Fibroblast of lung (primary cell): ENCODE results near the gene PSMD13. TPM values are rescaled to one million over a fixed set of nuclear protein-coding genes. Genes with fewer than 3 reads are reported as not detected.

ENCODE experiments used
- DNase-seq, 2 donors: peaks; one replicate each; pipeline versions ENCODE4 v3.0.0 to v3.0.0-alpha.2; 2010; ENCODE audit warnings: low read depth in 2 of 2
- H2AFZ ChIP-seq: 2 replicates; pipeline ENCODE4 v1.5.1; 2012; ENCODE audit warnings: low read length, control low read depth, inconsistent platforms
- H3K27ac ChIP-seq: 2 replicates; pipeline ENCODE4 v1.5.1; 2011; ENCODE audit warnings: low read length, control low read depth; ENCODE audit not compliant: insufficient read depth
- H3K27me3 ChIP-seq: 2 replicates; pipeline ENCODE4 v1.5.1; 2011; ENCODE audit warnings: mild to moderate bottlenecking, low read length; ENCODE audit not compliant: control insufficient read depth, insufficient read depth
- H3K36me3 ChIP-seq: 2 replicates; pipeline ENCODE4 v1.5.1; 2011; ENCODE audit warnings: low read length; ENCODE audit not compliant: control insufficient read depth, insufficient read depth
- H3K4me1 ChIP-seq: 2 replicates; pipeline ENCODE4 v1.5.1; 2011; ENCODE audit warnings: low read length; ENCODE audit not compliant: control insufficient read depth, insufficient read depth; ENCODE audit errors: extremely low read depth
- H3K4me2 ChIP-seq: 2 replicates; pipeline ENCODE4 v1.5.1; 2011; ENCODE audit warnings: low read length, control low read depth; ENCODE audit not compliant: insufficient read depth; ENCODE audit errors: extremely low read depth
- H3K4me3 ChIP-seq, 4 experiments: fragments of 200-600 bp in 1 of 4; sonication (generic) in 1 of 4; replicated peaks in 1 of 4; 2 replicates each; pipeline ENCODE4 v1.5.1; 2011 to 2016; ENCODE audit warnings: low read length in 4 of 4, low read depth in 3 of 4, mild to moderate bottlenecking in 3 of 4, control low read depth in 2 of 4, inconsistent platforms in 1 of 4, mixed read lengths in 1 of 4; ENCODE audit not compliant: insufficient read depth in 1 of 4; ENCODE audit errors: control extremely low read depth in 1 of 4
- H3K79me2 ChIP-seq: 2 replicates; pipeline ENCODE4 v1.5.1; 2012; ENCODE audit warnings: mild to moderate bottlenecking, low read length, inconsistent platforms; ENCODE audit not compliant: control insufficient read depth, insufficient read depth
- H3K9ac ChIP-seq: 2 replicates; pipeline ENCODE4 v1.5.1; 2011; ENCODE audit warnings: mild to moderate bottlenecking, low read length, control low read depth; ENCODE audit not compliant: insufficient read depth
- H3K9me3 ChIP-seq: 2 replicates; pipeline ENCODE4 v1.5.1; 2012; ENCODE audit warnings: low read depth, low read length; ENCODE audit not compliant: control insufficient read depth, insufficient read depth
- H4K20me1 ChIP-seq: 2 replicates; pipeline ENCODE4 v1.5.1; 2011; ENCODE audit warnings: low read length; ENCODE audit not compliant: control insufficient read depth, insufficient read depth; ENCODE audit errors: extremely low read depth
- CTCF ChIP-seq, 2 donors: IDR thresholded peaks in 1 of 2; conservative IDR thresholded peaks in 1 of 2; 1 replicate in 1 of 2; 2 replicates in 1 of 2; pipeline ENCODE4 v1.5.1; 2011 to 2012; ENCODE audit warnings: low read length in 2 of 2, control low read depth in 1 of 2, inconsistent platforms in 1 of 2, low read depth in 1 of 2, mild to moderate bottlenecking in 1 of 2
- EZH2 ChIP-seq: IDR thresholded peaks from 2 replicates; pipeline ENCODE4 v1.5.1; 2012; ENCODE audit warnings: low read length, control low read depth, mild to moderate bottlenecking; ENCODE audit errors: missing control alignments
- polyA plus RNA-seq, 2 donors: library from polyadenylated mRNA; depleted of rRNA in 1 of 2; stranded (reverse) in 1 of 2; unstranded in 1 of 2; fragments of >200 nt; gene quantifications; 2 replicates each; pipeline ENCODE4 v1.2.1, GENCODE V29; 2011 to 2012; ENCODE audit warnings: missing spikeins in 1 of 2
- total RNA-seq: library from RNA; depleted of rRNA; stranded (reverse); fragments of >200 nt; gene quantifications from 2 replicates; pipeline ENCODE4 v1.2.1, GENCODE V29; 2014

Gene PSMD13
- total and polyA plus RNA-seq, 2 donors (not counting 1 experiment from before 2014, with no cell fraction given), result 106 to 147 TPM

GRCh38 chr11:200224-201003, 36.4 kb upstream of the PSMD13 start:
- peaks cover 20% of the 10 kb centered on the region for H3K79me2 ChIP-seq
- H3K4me2 ChIP-seq, result no peak overlapping the region
- no peaks in the 10 kb centered on the region for H3K27me3 ChIP-seq
- no peak overlapping the region for H2AFZ ChIP-seq
- no peaks in the 10 kb centered on the region for H3K9me3 ChIP-seq
- H3K9ac ChIP-seq, result no peak overlapping the region
- H3K4me3 ChIP-seq, result no peak overlapping the region
- no peak for DNase-seq
- TF ChIP-seq CTCF (conservative IDR thresholded peaks at IDR 0.05 in 1 of 2, IDR thresholded peaks at IDR 0.05 in 1 of 2; ENCODE audit: low read depth in 1 of 2, low read length in 2 of 2) (no peak), EZH2 (no peak)
- no peaks in the 10 kb centered on the region for H3K4me1 ChIP-seq
- H3K27ac ChIP-seq, result no peak overlapping the region
- no peaks in the 10 kb centered on the region for H4K20me1 ChIP-seq
- H3K36me3 ChIP-seq, result peaks cover 17% of the 10 kb centered on the region

GRCh38 chr11:201966-202365, 34.8 kb upstream of the PSMD13 start:
- peaks cover 6% of the 10 kb centered on the region for H3K4me1 ChIP-seq
- no peaks in the 10 kb centered on the region for H4K20me1 ChIP-seq
- no peak overlapping the region for H3K4me2 ChIP-seq
- H2AFZ ChIP-seq, result no peak overlapping the region
- peaks cover 19% of the 10 kb centered on the region for H3K36me3 ChIP-seq
- no peak overlapping the region for H3K4me3 ChIP-seq
- DNase-seq, result no peak
- H3K79me2 ChIP-seq, result peaks cover 36% of the 10 kb centered on the region
- no peaks in the 10 kb centered on the region for H3K9me3 ChIP-seq
- TF ChIP-seq EZH2 (no peak), CTCF (conservative IDR thresholded peaks at IDR 0.05 in 1 of 2, IDR thresholded peaks at IDR 0.05 in 1 of 2; ENCODE audit: low read depth in 1 of 2, low read length in 2 of 2) (no peak)
- H3K9ac ChIP-seq, result no peak overlapping the region
- no peak overlapping the region for H3K27ac ChIP-seq
- no peaks in the 10 kb centered on the region for H3K27me3 ChIP-seq

GRCh38 chr11:202490-202889, 34.3 kb upstream of the PSMD13 start:
- Histone ChIP-seq H4K20me1 (no peaks in the 10 kb centered on the region), H3K9me3 (no peaks in the 10 kb centered on the region), H3K36me3 (peaks cover 19% of the 10 kb centered on the region), H3K27ac (no peak overlapping the region), H3K27me3 (no peaks in the 10 kb centered on the region), H3K4me2 (no peak overlapping the region), H3K79me2 (peaks cover 37% of the 10 kb centered on the region), H2AFZ (no peak overlapping the region), H3K9ac (no peak overlapping the region), H3K4me3 (no peak overlapping the region), H3K4me1 (peaks cover 6% of the 10 kb centered on the region)
- TF ChIP-seq EZH2, result no peak
- no peak for DNase-seq
